ENCODE data around the gene BRD7. TPM values are rescaled to one million over a fixed set of nuclear protein-coding genes. Genes with fewer than 3 reads are reported as not detected.

Gene BRD7
- total and polyA plus RNA-seq, 2 donors (not counting 3 experiments of a cell fraction or from before 2014, with no cell fraction given), result 17.1 to 69.1 TPM

DNA sequence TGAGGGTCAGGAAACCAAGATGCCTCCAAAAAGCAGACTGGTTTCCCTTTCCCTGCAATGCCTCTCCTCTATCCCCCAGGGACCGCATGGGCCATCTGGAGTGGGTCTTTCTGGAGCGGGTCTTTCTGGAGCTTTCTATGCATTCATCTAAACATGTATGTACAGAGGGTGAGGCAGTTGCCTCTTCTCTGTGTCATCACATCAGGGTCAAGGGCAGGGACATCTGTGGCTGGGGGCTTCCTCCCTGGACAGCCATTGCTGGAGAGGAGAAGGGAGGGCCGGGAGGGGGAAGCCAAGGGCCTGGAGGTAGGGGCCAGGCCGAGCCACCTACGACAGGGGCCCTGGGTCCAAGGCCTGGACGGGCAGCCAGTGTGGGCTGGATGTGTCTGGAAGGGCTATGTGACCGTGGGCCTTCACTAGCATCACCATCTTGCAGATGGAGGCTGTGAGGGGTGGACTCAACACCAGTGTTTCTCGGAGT is 101.6 kb downstream of the BRD7 start:
- Histone ChIP-seq H3K9me1 (replicated peaks; ENCODE audit: control insufficient read depth, extremely low read depth, insufficient read depth, low read length) (no peaks in the 10 kb centered on the region), H3K4me3 (replicated peaks in 1 of 3; ENCODE audit: insufficient read depth in 1 of 3, low read depth in 1 of 3, low read length in 3 of 3) (no peak overlapping the region), H3K27ac (ENCODE audit: insufficient read depth, low read depth, low read length) (no peak overlapping the region), H3K79me2 (ENCODE audit: control insufficient read depth, insufficient read depth, low read length) (no peaks in the 10 kb centered on the region), H3K9ac (replicated peaks; ENCODE audit: extremely low read depth, insufficient read depth, low read length) (no peak overlapping the region), H3K36me3 (ENCODE audit: control insufficient read depth in 2 of 2, extremely low read depth in 1 of 2, insufficient read depth in 2 of 2, low read length in 2 of 2) (no peaks in the 10 kb centered on the region), H3K4me1 (ENCODE audit: control insufficient read depth, extremely low read depth, insufficient read depth, low read length) (peaks cover 14% of the 10 kb centered on the region), H4K20me1 (replicated peaks; ENCODE audit: control insufficient read depth, extremely low read depth, insufficient read depth, low read length) (no peaks in the 10 kb centered on the region), H3K4me2 (ENCODE audit: insufficient read depth, low read length) (no peak overlapping the region), H3K9me3 (replicated peaks; ENCODE audit: control insufficient read depth, insufficient read depth, low read length) (no peaks in the 10 kb centered on the region), H2AFZ (ENCODE audit: low read depth, low read length) (no peak overlapping the region), H3K27me3 (ENCODE audit: control insufficient read depth in 2 of 2, insufficient read depth in 2 of 2, low read length in 2 of 2) (no peaks in the 10 kb centered on the region)
- FAIRE-seq (no peak), DNase-seq (ENCODE audit: low read depth, low spot score) (no peak)
- CTCF ChIA-PET, result interaction anchor here (1.1 kb wide), 1 partner anchor 12 kb away, joined by 3 read pairs; no protein-coding TSS in a partner anchor
- TF ChIP-seq FOS (IDR thresholded peaks at IDR 0.05; ENCODE audit: borderline replicate concordance, insufficient read depth, low read length) (no peak), GATA2 (IDR thresholded peaks at IDR 0.05; ENCODE audit: insufficient read depth, insufficient read length, low read depth, low read length) (no peak), MYC (IDR thresholded peaks at IDR 0.05; ENCODE audit: low read depth, low read length) (no peak), EZH2 (IDR thresholded peaks at IDR 0.05; ENCODE audit: borderline replicate concordance, low read depth, low read length, severe bottlenecking) (no peak), POLR2AphosphoS5 (IDR thresholded peaks at IDR 0.05; ENCODE audit: insufficient read depth, low read depth, low read length) (no peak), JUN (IDR thresholded peaks at IDR 0.05; ENCODE audit: borderline replicate concordance, insufficient read depth, insufficient read length, low read depth) (no peak), POLR2A (IDR thresholded peaks at IDR 0.05; ENCODE audit: low read depth, low read length) (no peak)
- intact Hi-C loops (cut with micrococcal nuclease) (loop anchor here (5.0 kb wide), 1 partner anchor 100 kb away; the partner anchor contains the start of gene BRD7), dilution Hi-C loops (cut with MboI; ENCODE audit: extremely low pct_ligation_motif_present, low sequenced_read_pairs) (no loop called here)
- no TSS peak for BruUV-seq (replicated peaks)
- POLR2A ChIA-PET, result no interaction called here
